Kidney (tissue), 14 donors: Measurements from ENCODE around the gene MAP3K2. TPM values are rescaled to one million over a fixed set of nuclear protein-coding genes. Genes with fewer than 3 reads are reported as not detected.

Source experiments
- DNase-seq, 5 donors: peaks; one replicate each; pipeline ENCODE4 v3.0.0-alpha.2; 2013 to 2020
- FAIRE-seq: peaks from 2 replicates; lab custom pipeline; 2012; peaks lifted over from hg19 to GRCh38; lab: Jason Lieb, UNC
- H3K27ac ChIP-seq, 2 donors: one replicate each; pipeline ENCODE4 v1.7.0; 2013; ENCODE audit warnings: low read depth in 2 of 2, low read length in 2 of 2, inconsistent platforms in 1 of 2
- H3K27me3 ChIP-seq: one replicate; pipeline ENCODE4 v1.7.1; 2013; ENCODE audit warnings: low read length, inconsistent platforms; ENCODE audit not compliant: control insufficient read depth, insufficient read depth
- H3K36me3 ChIP-seq, 3 donors: one replicate each; pipeline versions ENCODE4 v1.7.0 to v1.7.1; 2013; ENCODE audit warnings: low read length in 3 of 3, control low read depth in 1 of 3, inconsistent platforms in 1 of 3; ENCODE audit not compliant: insufficient read depth in 3 of 3, control insufficient read depth in 2 of 3
- H3K4me1 ChIP-seq, 3 donors: one replicate each; pipeline versions ENCODE4 v1.7.0 to v1.7.1; 2013; ENCODE audit warnings: low read length in 3 of 3, inconsistent platforms in 1 of 3, low read depth in 1 of 3; ENCODE audit not compliant: control insufficient read depth in 2 of 3, insufficient read depth in 2 of 3
- H3K4me3 ChIP-seq, 3 donors: one replicate each; pipeline versions ENCODE4 v1.7.0 to v1.8.1; 2013; ENCODE audit warnings: low read length in 3 of 3, control low read depth in 1 of 3, inconsistent platforms in 1 of 3
- H3K9ac ChIP-seq, 3 donors: one replicate each; pipeline versions ENCODE4 v1.7.0 to v1.7.1; 2013; ENCODE audit warnings: low read length in 3 of 3, control low read depth in 1 of 3, inconsistent platforms in 1 of 3
- H3K9me3 ChIP-seq, 3 donors: one replicate each; pipeline versions ENCODE4 v1.7.0 to v1.7.1; 2013; ENCODE audit warnings: low read length in 3 of 3, control low read depth in 1 of 3, inconsistent platforms in 1 of 3; ENCODE audit not compliant: control insufficient read depth in 2 of 3, insufficient read depth in 1 of 3
- intact Hi-C: fragments of 100-400 bp; cut with DNase I; formaldehyde crosslinking; loops from one replicate; pipeline ENCODE4 v1.11.1; 2022
- polyA plus RNA-seq: library from polyadenylated mRNA; stranded (reverse); fragments of 350-450 nt; fragmentation: Illumina TruSeq; extraction: RNeasy Lipid Tissue Mini Kit (QIAGEN cat#74804); gene quantifications from one replicate; pipeline ENCODE4 v1.2.3, GENCODE V29; 2014; ENCODE audit warnings: low read depth, low replicate concordance; ENCODE audit not compliant: insufficient read depth
- total RNA-seq: library from RNA; stranded (reverse); fragmentation: NEBNext Ultra II Directional; extraction: Animal tissue kit (Norgen Biotek cat#: 25700); gene quantifications from one replicate; pipeline ENCODE4 v1.2.1, GENCODE V29; 2021
- TF ChIP-seq, protein P1 (sequence below): IDR thresholded peaks from 3 replicates; pipeline ENCODE4 v1.5.1; 2012; ENCODE audit warnings: mild to moderate bottlenecking, moderate library complexity, borderline replicate concordance; ENCODE audit not compliant: insufficient read depth; ENCODE audit errors: extremely low read depth
- donor health status: control.
- donor health status: control.
- donor health status: control.
- donor health status: control.
- donor health status: control.
- donor health status: DM: yes; HTN: yes; CAD: no.
- donor health status: Normal renal cell carcinoma (clear cell type).

MAP3K2 gene
- total and polyA plus RNA-seq, 2 donors from 2014 or later, result 4.9 to 65.3 TPM

DNA sequence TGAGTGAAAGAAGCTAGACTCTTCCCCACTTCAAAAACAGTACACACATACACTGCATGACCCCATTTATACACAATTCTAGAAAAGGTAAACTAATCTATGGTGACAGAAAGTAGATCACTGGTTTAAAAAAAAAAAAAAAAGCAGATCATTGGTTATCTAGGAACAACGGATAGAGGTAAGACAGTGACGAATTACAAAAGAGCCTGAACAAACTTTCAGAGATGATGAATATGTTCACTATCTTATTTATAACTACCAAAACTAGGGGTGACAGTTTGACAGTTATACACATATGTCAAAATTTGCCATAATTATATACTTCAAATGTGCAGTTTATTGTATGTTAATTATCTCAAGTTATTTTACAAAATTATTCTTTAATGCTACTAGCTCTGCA is 27.5 kb downstream of the MAP3K2 start:
- no peak for DNase-seq
- no peak overlapping the region for H3K9ac ChIP-seq
- FAIRE-seq, result no peak
- H3K27ac ChIP-seq, result no peak overlapping the region
- H3K36me3 ChIP-seq, result no peaks in the 10 kb centered on the region
- intact Hi-C loops, result no loop called here
- no peaks in the 10 kb centered on the region for H3K9me3 ChIP-seq
- H3K27me3 ChIP-seq, result no peaks in the 10 kb centered on the region
- TF ChIP-seq, protein P1, sequence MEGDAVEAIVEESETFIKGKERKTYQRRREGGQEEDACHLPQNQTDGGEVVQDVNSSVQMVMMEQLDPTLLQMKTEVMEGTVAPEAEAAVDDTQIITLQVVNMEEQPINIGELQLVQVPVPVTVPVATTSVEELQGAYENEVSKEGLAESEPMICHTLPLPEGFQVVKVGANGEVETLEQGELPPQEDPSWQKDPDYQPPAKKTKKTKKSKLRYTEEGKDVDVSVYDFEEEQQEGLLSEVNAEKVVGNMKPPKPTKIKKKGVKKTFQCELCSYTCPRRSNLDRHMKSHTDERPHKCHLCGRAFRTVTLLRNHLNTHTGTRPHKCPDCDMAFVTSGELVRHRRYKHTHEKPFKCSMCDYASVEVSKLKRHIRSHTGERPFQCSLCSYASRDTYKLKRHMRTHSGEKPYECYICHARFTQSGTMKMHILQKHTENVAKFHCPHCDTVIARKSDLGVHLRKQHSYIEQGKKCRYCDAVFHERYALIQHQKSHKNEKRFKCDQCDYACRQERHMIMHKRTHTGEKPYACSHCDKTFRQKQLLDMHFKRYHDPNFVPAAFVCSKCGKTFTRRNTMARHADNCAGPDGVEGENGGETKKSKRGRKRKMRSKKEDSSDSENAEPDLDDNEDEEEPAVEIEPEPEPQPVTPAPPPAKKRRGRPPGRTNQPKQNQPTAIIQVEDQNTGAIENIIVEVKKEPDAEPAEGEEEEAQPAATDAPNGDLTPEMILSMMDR, result no peak
- H3K4me1 ChIP-seq, result peaks cover 0 to 2% (median 0%) of the 10 kb centered on the region in 3 donors
- no peak overlapping the region for H3K4me3 ChIP-seq

DNA sequence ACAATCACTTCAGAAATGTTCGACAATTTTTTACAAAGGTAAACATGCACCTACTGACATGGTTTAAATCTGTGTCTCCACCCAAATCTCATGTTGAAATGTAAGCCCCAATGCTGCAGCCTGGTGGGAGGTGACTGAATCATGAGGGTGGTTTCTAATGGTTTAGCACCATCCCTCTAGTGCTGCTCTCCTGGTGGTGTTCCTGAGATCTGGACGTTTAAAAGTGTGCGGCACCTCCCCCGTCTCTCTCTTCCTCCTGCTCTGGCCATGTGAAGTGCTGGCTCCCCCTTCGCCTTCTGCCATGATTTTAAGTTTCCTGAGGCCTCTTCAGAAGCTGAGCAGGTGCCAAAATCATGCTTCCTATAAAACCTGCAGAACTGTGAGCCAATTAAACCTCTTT is 28.3 kb downstream of the MAP3K2 start:
- H3K9me3 ChIP-seq, result no peaks in the 10 kb centered on the region
- H3K27me3 ChIP-seq, result no peaks in the 10 kb centered on the region
- no peaks in the 10 kb centered on the region for H3K36me3 ChIP-seq
- FAIRE-seq (no peak), DNase-seq (no peak)
- TF ChIP-seq, protein P1, result no peak
- peaks cover 0 to 2% (median 0%) of the 10 kb centered on the region in 3 donors for H3K4me1 ChIP-seq
- H3K9ac ChIP-seq, result no peak overlapping the region
- intact Hi-C loops, result no loop called here
- H3K4me3 ChIP-seq, result no peak overlapping the region
- no peak overlapping the region for H3K27ac ChIP-seq

DNA sequence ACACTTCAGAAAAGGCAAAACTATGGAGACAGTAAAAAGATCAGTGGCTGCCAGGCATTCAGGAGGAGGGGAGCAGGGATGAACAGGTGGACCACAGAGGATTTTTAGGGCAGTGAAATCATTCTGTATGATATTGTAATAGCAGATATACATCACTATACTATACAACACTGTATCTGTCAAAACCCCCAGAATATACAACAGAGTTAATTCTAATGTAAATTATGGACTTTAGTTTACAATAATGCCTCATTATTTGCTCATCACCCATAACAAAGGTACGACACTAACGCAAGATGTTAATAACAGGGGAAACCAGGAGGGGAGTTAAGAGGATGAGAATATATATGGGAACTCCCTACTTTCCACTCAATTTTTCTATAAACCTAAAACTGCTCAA is 28.8 kb downstream of the MAP3K2 start:
- no peak for DNase-seq
- Histone ChIP-seq H3K9me3 (no peaks in the 10 kb centered on the region), H3K27me3 (no peaks in the 10 kb centered on the region), H3K36me3 (no peaks in the 10 kb centered on the region), H3K27ac (no peak overlapping the region), H3K4me1 (no peaks in the 10 kb centered on the region), H3K9ac (no peak overlapping the region), H3K4me3 (no peak overlapping the region)
- intact Hi-C loops, result no loop called here
- FAIRE-seq, result no peak
- TF ChIP-seq, protein P1, result no peak

DNA sequence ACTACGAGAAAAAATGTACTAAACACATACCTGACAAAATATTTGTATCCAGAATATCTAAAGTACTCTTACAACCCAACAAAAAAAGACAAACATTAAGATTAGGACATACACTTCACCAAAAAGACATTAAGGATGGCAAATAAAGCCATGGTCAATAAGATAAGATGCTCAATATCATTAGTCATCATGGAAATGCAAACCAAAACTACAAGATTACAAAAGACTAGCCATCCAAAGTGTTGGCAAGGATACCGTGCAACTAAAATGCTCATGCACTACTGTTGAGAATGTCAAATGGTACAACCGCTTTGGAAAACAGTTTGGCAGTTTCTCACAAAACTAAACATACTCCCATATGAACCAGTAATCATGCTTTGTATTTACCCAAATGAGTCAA is 29.7 kb downstream of the MAP3K2 start:
- no peak for DNase-seq
- TF ChIP-seq, protein P1, result no peak
- Histone ChIP-seq H3K9ac (no peak overlapping the region), H3K4me1 (no peaks in the 10 kb centered on the region), H3K4me3 (no peak overlapping the region), H3K36me3 (no peaks in the 10 kb centered on the region), H3K9me3 (no peaks in the 10 kb centered on the region), H3K27ac (no peak overlapping the region), H3K27me3 (no peaks in the 10 kb centered on the region)
- no peak for FAIRE-seq
- intact Hi-C loops, result no loop called here
